H9 (cell line): ENCODE measurements around the gene GSG1L2. TPM values are rescaled to one million over a fixed set of nuclear protein-coding genes. Genes with fewer than 3 reads are reported as not detected.
A peak's percentile ranks its signal among the peaks of the same experiment; 100 is the strongest.

ENCODE experiments used
- DNase-seq: peaks from one replicate; pipeline ENCODE4 v3.0.0-alpha.2; 2017
- H2AFZ ChIP-seq: one replicate; pipeline ENCODE4 v1.6.1; 2013; ENCODE audit warnings: mild to moderate bottlenecking, low read length, control low read depth, moderate library complexity
- H2AK5ac ChIP-seq: 2 replicates; pipeline ENCODE4 v1.6.1; 2013; ENCODE audit warnings: low read length, control low read depth, mixed read lengths; ENCODE audit not compliant: insufficient read length
- H2BK120ac ChIP-seq: one replicate; pipeline ENCODE4 v1.6.1; 2013; ENCODE audit warnings: low read depth, mild to moderate bottlenecking, low read length, control low read depth, inconsistent platforms; ENCODE audit not compliant: poor library complexity, severe bottlenecking
- H2BK12ac ChIP-seq: 2 replicates; pipeline ENCODE4 v1.6.1; 2013; ENCODE audit warnings: low read length, control low read depth, mixed read lengths, low read depth; ENCODE audit not compliant: insufficient read length
- H2BK15ac ChIP-seq: 2 replicates; pipeline ENCODE4 v1.6.1; 2013; ENCODE audit warnings: low read depth, low read length, control low read depth
- H2BK20ac ChIP-seq: one replicate; pipeline ENCODE4 v1.6.1; 2013; ENCODE audit warnings: low read depth, mild to moderate bottlenecking, low read length, control low read depth, inconsistent platforms; ENCODE audit not compliant: poor library complexity, severe bottlenecking
- H2BK5ac ChIP-seq: 2 replicates; pipeline ENCODE4 v1.6.1; 2013; ENCODE audit warnings: low read length, control low read depth, mixed read lengths; ENCODE audit not compliant: insufficient read length
- H3K14ac ChIP-seq: 2 replicates; pipeline ENCODE4 v1.6.1; 2013; ENCODE audit warnings: low read length, control low read depth; ENCODE audit not compliant: insufficient read depth
- H3K18ac ChIP-seq: 2 replicates; pipeline ENCODE4 v1.6.1; 2013; ENCODE audit warnings: low read depth, mild to moderate bottlenecking, mixed read lengths, low read length, control low read depth; ENCODE audit not compliant: insufficient read length
- H3K23ac ChIP-seq: 2 replicates; pipeline ENCODE4 v1.6.1; 2013; ENCODE audit warnings: low read length, control low read depth, mixed read lengths, low read depth; ENCODE audit not compliant: insufficient read length
- H3K23me2 ChIP-seq: 2 replicates; pipeline ENCODE4 v1.6.1; 2013; ENCODE audit warnings: low read depth, mild to moderate bottlenecking, mixed read lengths, low read length, control low read depth; ENCODE audit not compliant: insufficient read length, poor library complexity, severe bottlenecking
- H3K27ac ChIP-seq: 2 replicates; pipeline ENCODE4 v1.5.1; 2013; ENCODE audit warnings: low read length, control low read depth, mixed read lengths, low read depth; ENCODE audit not compliant: insufficient read length
- H3K27me3 ChIP-seq: 2 replicates; pipeline ENCODE4 v1.6.1; 2013; ENCODE audit warnings: low read length, control low read depth, inconsistent platforms; ENCODE audit not compliant: insufficient read depth
- H3K4ac ChIP-seq: 2 replicates; pipeline ENCODE4 v1.6.1; 2013; ENCODE audit warnings: low read depth, mild to moderate bottlenecking, control low read depth, inconsistent platforms, low read length, moderate library complexity
- H3K4me1 ChIP-seq: 2 replicates; pipeline ENCODE4 v1.6.1; 2013; ENCODE audit warnings: low read length, control low read depth, inconsistent platforms; ENCODE audit not compliant: insufficient read depth
- H3K4me2 ChIP-seq: 2 replicates; pipeline ENCODE4 v1.6.1; 2013; ENCODE audit warnings: low read length, control low read depth, mixed read lengths; ENCODE audit not compliant: insufficient read length, insufficient read depth
- H3K56ac ChIP-seq: 2 replicates; pipeline ENCODE4 v1.6.1; 2013; ENCODE audit warnings: low read depth, mild to moderate bottlenecking, mixed read lengths, low read length, control low read depth; ENCODE audit not compliant: insufficient read length
- H3K79me1 ChIP-seq: 2 replicates; pipeline ENCODE4 v1.6.1; 2013; ENCODE audit warnings: low read depth, mild to moderate bottlenecking, moderate library complexity, low read length, control low read depth, inconsistent platforms; ENCODE audit not compliant: insufficient read depth, poor library complexity, severe bottlenecking
- H3K79me2 ChIP-seq: 2 replicates; pipeline ENCODE4 v1.6.1; 2013; ENCODE audit warnings: low read length, control low read depth, inconsistent platforms; ENCODE audit not compliant: insufficient read depth
- H3K9ac ChIP-seq: 2 replicates; pipeline ENCODE4 v1.6.1; 2013; ENCODE audit warnings: low read length, control low read depth, mixed read lengths; ENCODE audit not compliant: insufficient read length; ENCODE audit errors: extremely low read depth
- H3K9me3 ChIP-seq: one replicate; pipeline ENCODE4 v1.6.1; 2013; ENCODE audit warnings: low read depth, low read length, inconsistent platforms; ENCODE audit not compliant: control insufficient read depth
- H3T11ph ChIP-seq: one replicate; pipeline ENCODE4 v1.6.1; 2013; ENCODE audit warnings: mild to moderate bottlenecking, low read length, control low read depth, inconsistent platforms
- H4K20me1 ChIP-seq: one replicate; pipeline ENCODE4 v1.6.1; 2013; ENCODE audit not compliant: control insufficient read depth, insufficient read length, insufficient read depth
- H4K5ac ChIP-seq: 2 replicates; pipeline ENCODE4 v1.6.1; 2013; ENCODE audit warnings: low read depth, mild to moderate bottlenecking, mixed read lengths, low read length, control low read depth; ENCODE audit not compliant: insufficient read length
- H4K8ac ChIP-seq: replicated peaks from 2 replicates; pipeline ENCODE4 v1.6.1; 2013; ENCODE audit warnings: low read length, control low read depth, mixed read lengths, low read depth; ENCODE audit not compliant: insufficient read length
- H4K91ac ChIP-seq: 2 replicates; pipeline ENCODE4 v1.6.1; 2013; ENCODE audit warnings: low read depth, mild to moderate bottlenecking, moderate library complexity, mixed read lengths, low read length, control low read depth; ENCODE audit not compliant: insufficient read length
- H3K27ac Mint-ChIP-seq, 3 experiments: 2 replicates in 2 of 3; 3 replicates in 1 of 3; pipeline ENCODE4 v1.8.0; 2020 to 2021; ENCODE audit warnings: mixed read lengths in 3 of 3, mild to moderate bottlenecking in 1 of 3, moderate library complexity in 1 of 3
- H3K27me3 Mint-ChIP-seq: 2 replicates; pipeline ENCODE4 v1.8.0; 2021; ENCODE audit warnings: low read depth, mild to moderate bottlenecking, moderate library complexity, mixed read lengths
- H3K36me3 Mint-ChIP-seq, 3 experiments: 2 replicates in 2 of 3; 3 replicates in 1 of 3; pipeline ENCODE4 v1.8.0; 2020 to 2021; ENCODE audit warnings: low read depth in 3 of 3, mixed read lengths in 3 of 3; ENCODE audit not compliant: insufficient read depth in 1 of 3
- H3K4me1 Mint-ChIP-seq, 2 experiments: 2 replicates each; pipeline ENCODE4 v1.8.0; 2020; ENCODE audit warnings: mixed read lengths in 2 of 2
- H3K4me3 Mint-ChIP-seq, 2 experiments: 2 replicates in 1 of 2; 3 replicates in 1 of 2; pipeline ENCODE4 v1.8.0; 2020 to 2021; ENCODE audit warnings: mild to moderate bottlenecking in 2 of 2, mixed read lengths in 2 of 2, moderate library complexity in 1 of 2
- H3K9me3 Mint-ChIP-seq, 2 experiments: 2 replicates in 1 of 2; 3 replicates in 1 of 2; pipeline ENCODE4 v1.8.0; 2020; ENCODE audit warnings: mild to moderate bottlenecking in 2 of 2, mixed read lengths in 2 of 2, moderate library complexity in 1 of 2
- CTCF ChIP-seq: fragments of 200-600 bp; sonication (generic); conservative IDR thresholded peaks from 3 replicates; pipeline ENCODE4 v1.8.0; 2021; ENCODE audit warnings: antibody characterized with exemption, mild to moderate bottlenecking
- WGBS: extraction: QIAGEN DNeasy Blood & Tissue Kit; methylation state at CpG from one replicate; pipeline ENCODE4 v1.1.7; 2013; ENCODE audit warnings: missing lambda C conversion rate, low lambda C conversion rate, mixed read lengths; ENCODE audit not compliant: insufficient read length; ENCODE audit errors: extremely low coverage; 5-methylcytosine and 5-hydroxymethylcytosine counted together
- total RNA-seq: library from RNA; stranded (reverse); gene quantifications from 2 replicates; pipeline ENCODE4 v1.2.1, GENCODE V29; 2021

Gene GSG1L2
- total RNA-seq, 1 experiment from 2014 or later, result not detected

GRCh38 chr17:9833922-9834321 lies 12.0 kb upstream of the GSG1L2 start:
- H3K27ac ChIP-seq, result no peak overlapping the region
- no peak overlapping the region for H3K18ac ChIP-seq
- no peak overlapping the region for H2BK5ac ChIP-seq
- no peaks in the 10 kb centered on the region for H3K23me2 ChIP-seq
- no peak overlapping the region for H3K4me2 ChIP-seq
- H4K91ac ChIP-seq, result no peak overlapping the region
- H3K36me3 Mint-ChIP-seq, result no peaks in the 10 kb centered on the region; a peak in 1 of 7 replicates
- WGBS, result no CpG with 5 or more reads among the region's 4 CpGs
- peaks cover 2% of the 10 kb centered on the region; the same call in 1 of the 2 replicates for H3K4me1 ChIP-seq
- no peak overlapping the region for H3K4me3 Mint-ChIP-seq
- H3K56ac ChIP-seq, result no peak overlapping the region
- no peaks in the 10 kb centered on the region for H3K9me3 ChIP-seq
- peaks cover 10 to 12% of the 10 kb centered on the region in 2 experiments for H3K4me1 Mint-ChIP-seq
- H3K4ac ChIP-seq, result no peak overlapping the region
- H4K20me1 ChIP-seq, result no peaks in the 10 kb centered on the region
- no peak overlapping the region for H3K27ac Mint-ChIP-seq
- peaks cover 16% of the 10 kb centered on the region for H3K27me3 Mint-ChIP-seq
- H3K79me2 ChIP-seq, result no peaks in the 10 kb centered on the region
- H3K14ac ChIP-seq, result no peak overlapping the region
- peak; percentile 18 for DNase-seq
- no peak overlapping the region for H2BK120ac ChIP-seq
- no peak overlapping the region for H3K9ac ChIP-seq
- no peaks in the 10 kb centered on the region for H3K27me3 ChIP-seq
- no peak overlapping the region for H2AFZ ChIP-seq
- no peak overlapping the region for H3T11ph ChIP-seq
- no peak overlapping the region for H4K5ac ChIP-seq
- no peaks in the 10 kb centered on the region; a peak in 1 of 5 replicates for H3K9me3 Mint-ChIP-seq
- no peak overlapping the region for H2BK12ac ChIP-seq
- no peaks in the 10 kb centered on the region for H3K79me1 ChIP-seq
- H2BK20ac ChIP-seq, result no peak overlapping the region
- no peak for TF ChIP-seq CTCF
- H3K23ac ChIP-seq, result no peak overlapping the region
- no peak overlapping the region for H2AK5ac ChIP-seq
- no peak overlapping the region for H4K8ac ChIP-seq
- H2BK15ac ChIP-seq, result no peak overlapping the region
